Activated CD4-positive, alpha-beta T cell treated with anti-CD3 and anti-CD28 coated beads for 48 hours (primary cell): ENCODE data around the gene CREB3L1.
"Not testable (repeated sequence)": the region's sequence is repeated elsewhere in the genome, so short reads cannot be mapped to it uniquely, and the experiment has no call there.

ENCODE experiments used
- DNase-seq: peaks from one replicate; pipeline ENCODE4 v3.0.0-alpha.2; 2020

Gene CREB3L1

DNA sequence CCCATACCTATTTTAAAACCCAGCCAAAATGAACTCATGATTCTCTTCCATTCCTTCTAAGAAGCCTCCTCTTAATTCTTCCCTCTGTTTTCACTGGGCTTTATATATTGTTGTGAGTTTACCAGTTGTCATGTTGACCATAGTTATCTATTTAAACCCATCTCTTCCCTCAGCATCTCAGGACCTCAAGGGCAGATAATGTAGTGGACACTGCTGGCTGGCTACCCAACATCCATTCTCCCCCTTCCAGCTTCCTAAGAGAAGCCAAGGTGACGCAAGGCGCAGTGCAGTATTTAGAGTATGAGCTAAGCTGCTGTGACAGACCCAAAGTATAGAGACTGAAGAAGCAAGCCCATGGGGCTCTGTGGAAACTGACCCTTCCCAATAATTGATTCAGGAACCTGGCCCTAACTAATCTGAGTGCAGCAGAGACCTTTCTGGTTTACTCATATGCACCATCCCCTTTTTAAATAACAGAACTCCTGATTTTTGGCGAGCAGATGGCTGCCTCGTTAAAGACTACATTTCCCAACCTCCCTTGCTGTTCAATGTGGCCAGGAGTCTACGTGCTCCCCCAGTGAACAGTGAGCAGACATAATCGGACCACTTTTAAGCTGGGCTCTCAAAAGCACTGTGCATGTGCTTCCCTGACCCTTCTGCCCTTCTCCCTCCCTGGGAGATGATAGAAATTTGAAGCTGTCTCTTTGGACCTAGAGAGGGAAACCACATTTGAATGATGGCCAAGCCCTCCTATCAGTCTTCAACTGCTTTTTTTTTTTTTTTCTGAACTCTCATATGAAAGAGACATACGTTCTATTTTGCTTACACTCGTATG is 28.1 kb upstream of the CREB3L1 start:
- DNase-seq, result no peak

DNA sequence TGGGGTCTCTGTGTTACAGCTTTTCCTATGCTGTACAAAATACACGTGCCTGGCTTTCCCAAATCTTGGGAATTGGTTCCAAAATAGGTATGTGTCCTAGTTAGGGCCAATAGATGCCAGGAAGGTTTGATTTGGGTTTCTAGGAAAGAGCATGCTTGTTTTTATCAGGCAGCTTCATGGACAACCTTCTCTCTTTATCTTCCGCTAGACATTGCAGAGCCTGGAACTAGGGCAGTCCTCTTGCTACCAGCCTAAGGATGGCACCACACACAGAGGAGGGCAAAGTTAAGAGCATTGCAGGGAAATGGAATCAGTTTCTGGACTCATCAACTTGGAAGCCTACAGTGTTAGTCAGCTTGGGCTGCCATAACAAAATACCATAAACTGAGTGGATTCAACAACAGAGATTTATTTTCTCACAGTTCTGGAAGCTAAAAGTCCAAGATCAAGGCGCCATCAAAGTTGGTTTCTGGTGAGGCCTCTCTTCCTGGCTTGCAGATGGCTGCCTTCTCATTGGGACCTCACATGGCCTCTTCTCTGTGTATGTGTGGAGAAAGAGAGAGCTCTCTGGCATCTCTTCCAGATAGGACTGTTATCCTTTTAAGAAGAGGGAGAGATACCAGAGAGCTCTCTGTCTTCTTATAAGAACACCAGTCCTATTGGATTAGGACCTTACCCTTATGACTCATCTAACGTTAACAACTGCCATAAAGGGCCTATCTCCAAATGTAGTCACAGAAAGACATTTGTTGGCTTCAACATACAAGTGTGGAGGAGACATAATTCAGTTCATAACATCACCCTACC is 27.3 kb upstream of the CREB3L1 start:
- DNase-seq, result no peak

DNA sequence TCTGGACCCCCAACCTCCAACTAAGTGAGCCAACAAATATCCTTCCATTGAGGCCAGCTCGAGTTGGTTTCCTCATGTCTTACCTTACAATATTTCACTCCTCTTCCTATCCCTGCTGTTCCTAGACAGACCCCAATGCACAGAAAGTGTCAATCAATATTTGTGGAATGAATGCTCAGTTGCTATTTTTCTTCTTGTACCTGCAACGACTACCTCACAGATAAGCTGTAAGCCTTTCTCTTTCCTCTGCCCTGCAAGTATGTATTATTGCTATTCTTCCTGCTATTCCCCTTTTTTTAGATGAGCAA is 26.8 kb upstream of the CREB3L1 start:
- no peak for DNase-seq

DNA sequence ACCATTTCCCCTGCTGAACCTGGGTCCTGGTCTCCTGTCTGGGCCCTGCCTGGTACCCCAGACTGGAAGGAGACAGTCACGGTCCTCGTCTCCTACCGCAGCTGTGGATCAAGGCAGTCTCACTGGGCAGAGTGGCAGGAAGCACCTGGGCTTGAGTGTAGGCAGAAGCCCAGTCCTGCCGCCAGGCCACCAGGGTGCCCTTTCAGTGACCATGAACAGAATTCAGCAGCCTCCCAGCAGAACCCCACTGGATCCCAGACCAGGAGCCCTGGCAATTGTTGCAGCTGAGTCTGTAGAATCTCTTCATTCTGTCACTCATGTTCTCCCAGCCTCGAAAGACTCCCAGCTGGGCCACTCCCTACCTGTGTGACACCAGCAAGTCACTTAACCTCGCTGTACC is 25.5 kb upstream of the CREB3L1 start:
- DNase-seq, result no peak

DNA sequence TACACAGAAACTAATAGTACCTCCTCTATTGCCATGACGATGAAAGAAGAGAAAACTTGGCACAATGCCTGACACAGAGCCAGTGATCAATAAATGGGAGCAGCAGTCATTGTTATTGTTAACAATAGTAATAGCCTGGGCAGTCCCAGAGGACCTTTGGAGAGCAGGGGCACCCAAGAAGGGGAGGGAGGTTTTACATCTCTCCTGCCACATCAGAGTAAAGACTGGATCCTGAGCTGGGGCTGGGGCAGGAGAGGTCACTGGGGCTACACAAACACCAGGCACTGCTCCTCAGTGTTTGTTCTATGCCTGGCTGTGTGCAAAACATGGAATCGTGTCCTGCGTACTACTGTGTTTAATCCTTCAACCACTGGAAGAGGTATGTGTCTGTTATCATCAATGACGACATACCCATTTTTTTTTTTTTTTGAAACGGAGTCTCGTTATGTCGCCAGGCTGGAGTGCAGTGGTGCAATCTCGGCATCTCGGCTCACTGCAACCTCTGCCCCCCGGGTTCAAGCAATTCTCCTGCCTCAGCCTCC is 25.0 kb upstream of the CREB3L1 start:
- no peak for DNase-seq

DNA sequence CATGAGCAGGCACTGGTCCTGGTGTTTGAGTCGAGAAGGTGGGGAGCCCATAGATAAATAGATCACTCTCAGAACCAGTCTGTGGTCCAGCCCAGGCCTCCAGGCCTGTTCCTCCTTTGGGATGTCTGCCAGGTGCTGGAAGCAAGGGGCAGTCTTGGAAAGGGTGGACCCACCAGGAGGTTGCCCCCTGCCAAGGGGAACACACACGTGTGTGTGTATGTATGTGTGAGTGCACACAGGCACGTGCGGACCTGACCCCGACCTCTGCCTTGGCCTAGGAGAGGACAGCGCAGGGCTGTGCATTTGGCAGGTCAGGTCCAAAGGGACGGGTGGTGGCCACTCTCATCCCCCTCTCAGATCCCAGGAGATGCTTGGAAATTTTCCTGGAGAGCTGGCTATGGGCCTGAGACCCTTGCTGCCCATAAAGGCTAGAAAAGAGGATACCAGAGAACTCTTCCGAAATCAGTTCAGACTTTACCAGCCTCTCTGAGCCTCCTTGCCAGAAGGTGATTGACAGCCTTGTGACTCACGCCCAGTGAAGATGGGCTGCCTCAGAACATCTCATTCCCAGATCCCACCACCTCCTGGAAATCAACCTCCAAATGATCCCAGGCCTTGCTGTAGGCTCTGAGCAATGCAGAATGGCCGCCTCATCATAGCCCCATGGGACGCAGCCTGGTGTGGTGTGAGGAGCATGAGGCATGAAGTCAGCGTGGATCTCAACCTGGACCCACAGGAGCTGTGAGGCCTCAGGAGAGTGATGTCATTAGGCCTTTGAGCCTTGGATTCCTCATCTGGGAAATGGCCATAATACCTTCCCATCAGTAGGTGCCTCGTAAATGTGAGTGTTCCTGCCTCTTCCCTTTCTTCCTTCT is 24.0 kb upstream of the CREB3L1 start:
- no peak for DNase-seq

DNA sequence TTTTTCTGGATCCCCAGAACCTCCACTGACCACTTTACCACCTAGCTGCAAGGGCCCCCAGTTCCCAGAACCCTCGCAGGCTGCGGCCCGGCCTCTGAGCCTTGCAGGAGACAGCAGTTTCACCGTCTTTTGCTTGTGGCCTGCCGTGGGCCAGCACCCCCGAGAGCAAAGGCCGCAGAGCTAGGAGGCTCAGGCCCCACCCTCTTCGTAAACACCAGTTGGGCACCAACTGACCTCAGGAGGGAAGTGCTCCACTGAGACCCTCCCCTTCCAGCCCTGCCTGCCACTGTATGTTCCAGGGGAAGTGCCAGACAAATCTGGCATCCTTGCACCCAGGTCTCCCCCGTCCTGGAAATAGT is 23.4 kb upstream of the CREB3L1 start:
- DNase-seq, result no peak

DNA sequence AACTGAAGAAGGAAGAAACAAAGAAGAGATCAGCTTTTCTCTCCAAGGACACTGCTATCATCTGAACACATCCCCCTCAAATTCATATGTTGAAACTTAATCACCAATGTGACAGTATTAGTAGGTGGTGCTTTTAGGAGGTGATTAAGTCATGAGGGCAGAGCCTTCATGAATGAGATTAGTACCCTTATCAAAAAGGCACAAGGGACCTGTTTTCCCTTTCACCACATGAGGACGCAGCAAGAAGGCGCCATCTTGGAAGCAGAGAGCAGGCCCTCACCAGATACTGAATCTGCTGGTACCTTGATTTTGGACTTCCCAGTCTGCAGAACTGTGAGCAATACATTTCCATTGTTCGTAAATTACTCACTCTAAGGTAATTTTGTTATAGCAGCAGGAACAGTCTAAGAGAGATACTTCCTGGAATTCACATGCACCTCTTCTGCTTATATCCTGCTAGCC is 20.9 kb upstream of the CREB3L1 start:
- DNase-seq, result no peak

DNA sequence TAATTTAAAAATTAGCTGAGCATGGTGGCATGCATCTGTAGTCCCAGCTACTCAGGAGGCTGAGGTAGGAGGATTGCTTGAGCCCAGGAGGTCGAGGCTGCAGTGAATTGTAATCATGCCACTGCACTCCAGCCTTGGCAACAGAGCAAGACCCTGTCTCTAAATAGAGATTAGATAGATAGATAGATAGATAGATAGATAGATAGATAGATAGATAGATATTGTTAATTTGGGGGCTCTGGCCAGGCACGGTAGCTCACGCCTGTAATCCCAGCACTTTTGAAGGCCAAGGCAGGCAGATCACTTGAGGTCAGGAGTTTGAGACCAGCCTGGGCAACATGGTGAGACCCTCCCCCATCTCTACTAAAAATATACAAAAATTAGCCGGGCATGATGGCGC is 18.1 kb upstream of the CREB3L1 start:
- DNase-seq, result not testable (repeated sequence)

DNA sequence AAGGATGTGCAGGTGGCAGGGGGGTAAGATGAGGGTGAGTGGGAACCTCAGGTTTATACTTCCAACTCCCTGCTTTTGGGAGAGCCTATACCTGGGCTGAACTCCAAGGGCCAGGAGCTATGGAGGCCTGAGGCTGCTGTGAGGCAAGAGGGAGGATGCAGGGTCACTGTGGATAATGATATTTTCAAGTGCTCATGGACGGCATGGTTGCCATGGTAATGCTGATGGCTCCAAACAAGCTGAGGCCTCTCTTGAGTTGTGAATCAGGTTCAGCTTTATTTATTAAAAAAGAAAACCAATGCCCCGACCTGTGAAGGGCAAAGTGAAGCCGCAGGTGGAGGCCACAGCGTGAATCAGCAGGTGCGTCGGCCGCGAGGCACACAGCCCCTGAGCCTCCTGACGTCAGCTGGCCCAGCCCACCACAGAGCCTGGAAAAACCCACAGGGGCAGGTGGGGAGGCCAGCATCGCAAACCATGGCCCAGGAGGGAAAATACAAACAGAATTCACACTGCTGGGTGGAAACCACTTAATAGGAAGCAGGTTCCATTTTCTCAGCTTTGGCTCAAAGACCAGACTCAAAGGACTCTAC is 17.4 kb upstream of the CREB3L1 start:
- DNase-seq, result no peak

DNA sequence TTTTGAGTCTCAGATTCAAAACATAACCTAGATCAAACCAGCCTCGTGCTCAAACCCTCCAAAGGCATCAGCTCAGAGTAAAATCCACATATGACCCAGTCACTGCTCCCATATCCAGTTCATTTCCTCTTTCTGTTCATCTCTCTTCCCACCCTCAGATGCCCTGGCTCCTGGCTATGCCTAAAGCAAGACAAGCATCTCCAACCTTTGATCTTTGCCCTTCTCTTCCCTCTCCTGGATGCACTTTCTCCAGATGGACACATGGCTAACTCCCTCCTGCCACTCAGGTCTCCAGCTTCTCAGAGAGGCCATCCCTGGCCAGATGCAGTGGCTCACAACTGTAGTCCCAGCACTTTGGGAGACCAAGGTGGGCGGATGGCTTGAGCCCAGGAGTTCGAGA is 14.3 kb upstream of the CREB3L1 start:
- DNase-seq, result no peak

DNA sequence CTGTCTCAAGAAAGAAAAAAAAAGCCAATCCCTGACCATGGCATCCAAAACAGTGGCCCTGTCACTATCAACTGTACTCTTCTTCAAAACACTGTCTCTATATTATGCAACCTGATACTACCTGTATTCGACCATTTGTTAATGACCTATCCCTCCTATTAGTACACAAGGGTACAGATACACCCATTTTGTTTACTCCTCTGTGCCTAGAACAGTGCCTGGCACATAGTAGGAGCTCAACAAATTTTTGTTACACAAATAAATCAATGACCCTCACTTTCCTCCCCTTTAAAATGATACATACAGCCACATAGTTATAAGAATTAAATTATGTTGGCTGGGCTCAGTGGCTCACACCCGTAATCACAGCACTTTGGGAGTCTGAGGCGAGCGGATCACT is 13.4 kb upstream of the CREB3L1 start:
- no peak for DNase-seq

DNA sequence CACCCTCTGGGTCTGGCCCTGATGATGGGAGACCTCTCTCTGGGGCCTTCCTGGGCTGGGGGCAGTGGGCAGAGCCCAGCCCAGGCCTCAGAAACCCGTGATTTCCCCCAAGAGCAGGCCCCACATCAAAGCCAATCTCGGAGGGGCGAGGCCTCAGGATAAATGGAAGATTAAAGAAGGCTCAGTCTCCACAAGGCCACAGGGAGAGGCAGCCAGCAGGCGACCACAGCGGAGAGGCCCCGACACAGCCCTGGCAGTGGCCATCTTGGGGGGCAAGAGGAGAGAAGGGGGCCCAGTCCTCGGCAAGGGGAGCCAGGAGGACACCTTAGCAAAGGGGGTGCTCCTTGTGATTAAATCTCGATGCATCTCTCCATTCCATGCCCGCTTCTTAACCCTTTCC is 12.5 kb upstream of the CREB3L1 start:
- no peak for DNase-seq

DNA sequence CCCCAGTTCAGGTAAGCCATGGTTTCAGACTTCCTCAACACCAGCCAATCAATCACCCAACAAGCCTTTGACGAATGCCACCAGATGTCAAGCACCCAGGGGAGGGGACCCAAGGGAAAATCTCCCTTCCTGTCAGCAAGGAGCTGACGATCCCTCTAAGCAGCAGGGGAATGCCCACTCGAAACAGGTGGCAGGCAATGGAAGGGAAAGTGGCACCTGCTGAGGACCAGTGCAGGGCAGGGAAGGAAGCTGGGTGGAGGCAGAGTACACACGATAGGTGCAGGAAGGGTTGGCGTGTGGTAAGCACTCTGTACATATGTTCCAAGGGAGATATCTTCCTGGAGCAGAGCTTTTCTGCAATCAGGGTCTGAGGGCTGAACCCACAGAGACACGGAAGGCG is 11.7 kb upstream of the CREB3L1 start:
- DNase-seq, result no peak

DNA sequence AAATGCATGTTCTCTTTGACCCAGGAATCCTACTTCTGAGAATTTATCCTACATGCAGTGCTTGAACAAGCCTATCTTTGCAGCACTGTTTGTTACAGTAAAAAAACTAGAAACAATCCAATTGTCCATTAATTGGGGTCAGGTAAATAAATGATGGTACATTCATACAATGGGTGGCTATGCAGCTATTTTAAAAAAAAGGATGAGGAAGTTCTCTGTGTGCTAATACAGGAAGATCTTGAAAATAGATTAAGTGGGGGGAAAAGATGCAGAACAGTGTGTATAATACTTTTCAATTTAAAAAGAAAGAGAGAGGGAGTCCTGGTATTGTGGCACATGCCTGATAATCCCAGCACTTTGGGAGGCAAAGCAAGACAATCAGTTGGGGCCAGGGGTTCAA is 9.5 kb upstream of the CREB3L1 start:
- DNase-seq, result no peak

DNA sequence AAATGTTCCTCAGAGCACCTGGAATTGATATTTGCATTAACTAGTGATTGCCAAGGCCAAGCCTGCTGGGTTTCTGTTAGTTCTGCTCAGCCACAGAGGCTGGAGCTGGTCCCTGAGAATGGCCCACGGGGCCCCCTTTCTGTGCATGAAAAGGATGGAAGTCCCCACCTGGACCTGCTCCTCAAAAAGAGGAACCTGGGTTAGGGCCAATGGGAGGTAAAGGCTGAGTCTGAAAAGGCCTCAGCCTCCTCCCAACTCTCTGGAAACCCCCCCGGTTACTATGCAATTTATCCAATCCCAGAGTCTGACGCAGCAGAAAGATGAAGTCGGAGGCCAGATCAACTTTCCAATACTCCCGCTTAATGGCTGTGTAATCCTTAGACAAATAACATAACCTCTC is 6.8 kb upstream of the CREB3L1 start:
- no peak for DNase-seq

DNA sequence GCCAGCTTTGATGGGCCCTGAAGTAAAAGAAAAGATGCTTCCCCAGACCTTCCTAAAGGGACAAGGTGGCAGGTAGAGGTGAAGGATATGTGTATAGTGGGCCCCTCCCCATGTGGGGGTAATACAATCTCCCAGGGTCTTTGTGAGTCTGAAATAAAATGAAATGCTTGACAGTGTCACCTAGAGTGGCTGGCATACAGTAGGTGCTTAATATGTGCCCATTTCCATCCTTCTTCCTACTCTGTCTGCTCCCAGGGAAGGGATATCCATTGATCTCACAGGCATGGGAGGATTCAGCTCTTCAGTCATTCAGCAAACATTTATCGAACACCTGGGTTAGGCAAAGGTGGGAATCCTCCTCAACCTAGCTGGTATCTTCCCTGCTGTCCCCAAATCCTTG is 6.1 kb upstream of the CREB3L1 start:
- no peak for DNase-seq

DNA sequence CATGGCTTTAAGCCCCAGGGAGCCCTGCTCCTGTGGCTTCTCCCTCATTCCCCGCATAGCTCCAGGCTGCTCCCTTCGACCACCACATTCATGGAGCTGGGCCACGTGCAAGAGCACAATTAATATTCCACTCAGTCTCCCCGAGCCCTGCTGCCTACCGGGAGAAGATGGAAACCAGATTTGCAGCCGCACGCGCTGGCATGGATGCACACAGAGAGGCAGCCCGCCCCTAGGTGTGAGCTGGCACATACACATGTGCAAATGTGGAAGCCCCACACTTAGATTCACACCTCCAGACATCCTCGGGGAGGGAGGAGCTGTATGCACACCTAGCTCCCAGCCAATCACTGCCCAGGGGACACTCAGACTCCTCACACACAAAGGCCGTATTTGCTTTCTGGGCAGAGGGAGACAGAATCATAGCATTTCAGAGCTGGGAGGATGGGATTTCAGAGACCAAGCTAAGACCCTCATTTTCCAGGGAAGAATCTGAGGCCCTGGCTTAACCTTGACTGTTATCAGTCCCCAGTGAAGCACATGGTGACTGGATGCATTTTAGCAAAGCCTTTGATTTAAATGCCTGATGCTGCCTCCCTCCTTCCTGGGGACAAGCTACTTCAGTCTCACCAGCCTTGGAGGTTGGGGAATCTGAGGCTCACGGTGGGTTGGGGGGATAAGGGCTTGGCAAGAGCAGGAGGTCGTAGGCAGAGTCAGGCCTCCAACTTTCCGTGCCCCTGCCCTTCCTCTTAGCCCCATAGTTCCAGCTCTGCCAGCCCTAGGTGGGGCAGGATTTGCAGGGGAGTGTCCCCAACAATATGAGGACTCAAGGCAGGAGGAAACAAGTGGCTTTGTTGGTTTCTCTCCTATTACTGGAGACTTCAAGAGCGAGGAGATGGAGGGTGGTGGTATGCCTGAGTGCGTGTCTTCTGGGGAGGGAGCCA is 5.3 kb upstream of the CREB3L1 start:
- no peak for DNase-seq

DNA sequence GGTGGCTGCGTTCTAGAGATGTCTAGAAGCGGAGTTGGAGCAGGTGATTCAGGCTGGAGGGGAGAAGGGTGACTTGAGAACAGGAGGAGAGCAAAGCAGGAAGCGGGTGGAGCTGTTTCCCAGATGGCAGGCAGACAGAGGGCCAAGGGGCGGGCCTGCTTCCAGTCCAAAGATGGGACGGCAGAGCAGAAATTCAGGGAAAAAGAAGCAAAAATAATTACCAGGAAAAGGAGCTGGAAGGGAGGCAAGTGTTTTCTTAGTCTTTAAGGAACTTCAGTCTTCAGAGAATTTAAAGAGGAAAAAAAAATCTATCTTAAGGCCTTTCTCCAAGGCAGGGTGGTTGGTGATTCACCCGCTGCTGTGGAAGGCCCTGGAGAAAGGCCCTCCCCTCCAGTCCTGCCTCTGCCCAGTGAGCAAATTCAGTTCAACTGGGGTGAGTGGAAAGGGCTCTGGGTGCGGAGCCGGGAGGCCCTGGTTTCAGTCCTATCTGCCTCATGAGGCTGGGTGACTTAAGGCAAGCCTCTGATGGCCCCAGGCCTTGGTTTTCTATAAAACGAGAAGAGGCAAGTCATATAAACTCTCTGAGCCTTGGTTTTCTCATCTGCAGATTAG is 4.5 kb upstream of the CREB3L1 start:
- no peak for DNase-seq

DNA sequence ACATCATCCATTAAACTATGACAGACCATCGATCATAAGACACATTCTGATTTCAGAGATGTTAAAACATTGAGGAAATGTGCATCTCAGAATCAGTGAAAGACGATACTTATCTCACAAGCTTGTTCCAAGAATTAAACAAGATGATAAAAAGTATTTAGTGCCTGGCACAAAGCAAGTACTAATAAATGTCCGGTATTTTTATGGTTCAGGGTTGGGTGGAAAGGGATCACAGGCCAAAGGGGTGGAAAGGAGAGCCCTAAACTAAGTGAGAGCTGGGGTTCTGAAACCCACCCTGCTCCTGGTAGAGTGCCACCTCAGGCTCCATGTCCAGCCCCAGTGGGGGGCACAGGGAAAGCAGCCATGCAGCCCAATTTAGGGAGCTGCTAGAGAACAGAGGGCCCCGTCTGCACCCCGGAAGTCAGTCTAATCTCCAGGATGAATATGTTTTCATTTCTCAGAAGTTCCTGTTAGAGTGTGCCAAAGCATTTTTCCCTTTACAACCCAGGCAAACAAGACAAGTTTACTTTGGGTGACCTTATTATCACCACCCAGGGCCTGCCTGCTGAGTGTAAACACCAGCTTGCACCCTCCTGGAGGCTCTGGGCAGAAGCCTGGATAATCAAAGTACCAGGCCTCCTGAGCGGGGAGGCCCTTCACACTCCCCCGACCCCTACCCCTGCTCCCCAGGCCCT is 3.8 kb upstream of the CREB3L1 start:
- DNase-seq, result no peak
